Caco-2 (cell line): ENCODE data around the gene SSH2. TPM values are rescaled to one million over a fixed set of nuclear protein-coding genes. Genes with fewer than 3 reads are reported as not detected.

ENCODE experiments used
- BruUV-seq: library from RNA; stranded (reverse); fragments of 400-500 nt; replicated peaks from 2 replicates; lab custom pipeline; 2021; lab: Mats Ljungman, UMichigan
- CTCF ChIA-PET: fragments of 300-600 bp; sonication (Branson Sonifier 250); formaldehyde crosslinking; loops from one replicate; lab custom pipeline; 2022; ENCODE audit warnings: antibody characterized with exemption; lab: Charles Lee
- POLR2A ChIA-PET: fragments of 300-600 bp; sonication (Branson Sonifier 250); formaldehyde crosslinking; loops from one replicate; lab custom pipeline; 2022; ENCODE audit warnings: antibody characterized with exemption; lab: Charles Lee
- DNase-seq, 2 experiments: peaks; one replicate each; pipeline versions ENCODE4 v3.0.0 to v3.0.0-alpha.2; 2020 to 2022
- H3K27me3 ChIP-seq: replicated peaks from 2 replicates; pipeline ENCODE4 v1.6.0; 2011; ENCODE audit warnings: low read length; ENCODE audit not compliant: control insufficient read depth, insufficient read depth
- H3K36me3 ChIP-seq: 2 replicates; pipeline ENCODE4 v1.5.1; 2011; ENCODE audit warnings: low read length; ENCODE audit not compliant: control insufficient read depth, insufficient read depth
- H3K4me1 ChIP-seq: fragments of 250-450 bp; sonication (Bioruptor Pico); 2 replicates; pipeline ENCODE4 v1.5.1; 2020; ENCODE audit warnings: mild to moderate bottlenecking
- H3K4me3 ChIP-seq: 2 replicates; pipeline ENCODE4 v1.5.1; 2011; ENCODE audit warnings: low read depth, mild to moderate bottlenecking, control low read depth, low read length
- H3K9me3 ChIP-seq: fragments of 250-450 bp; sonication (Bioruptor Pico); 2 replicates; pipeline ENCODE4 v1.5.1; 2020; ENCODE audit warnings: mild to moderate bottlenecking, moderate library complexity
- H3K27ac Mint-ChIP-seq: one replicate; pipeline ENCODE4 v1.8.0; 2022; ENCODE audit warnings: mixed read lengths; ENCODE audit not compliant: unreplicated experiment
- H3K27me3 Mint-ChIP-seq: one replicate; pipeline ENCODE4 v1.8.0; 2022; ENCODE audit warnings: mixed read lengths; ENCODE audit not compliant: insufficient read depth, unreplicated experiment
- H3K36me3 Mint-ChIP-seq: one replicate; pipeline ENCODE4 v1.8.0; 2022; ENCODE audit warnings: mild to moderate bottlenecking, mixed read lengths; ENCODE audit not compliant: insufficient read depth, unreplicated experiment
- H3K4me1 Mint-ChIP-seq: one replicate; pipeline ENCODE4 v1.8.0; 2022; ENCODE audit warnings: low read depth, mixed read lengths; ENCODE audit not compliant: unreplicated experiment
- H3K4me3 Mint-ChIP-seq: one replicate; pipeline ENCODE4 v1.8.0; 2022; ENCODE audit warnings: mild to moderate bottlenecking, moderate library complexity, mixed read lengths; ENCODE audit not compliant: unreplicated experiment
- H3K9me3 Mint-ChIP-seq: one replicate; pipeline ENCODE4 v1.8.0; 2022; ENCODE audit warnings: mixed read lengths; ENCODE audit not compliant: unreplicated experiment
- CTCF ChIP-seq, 2 experiments: fragments of 200-600 bp in 1 of 2; IDR thresholded peaks; 1 replicate in 1 of 2; 2 replicates in 1 of 2; pipeline versions ENCODE4 v1.5.1 to v1.8.0; 2011 to 2022; ENCODE audit warnings: antibody characterized with exemption in 1 of 2, control low read depth in 1 of 2, inconsistent platforms in 1 of 2, low read depth in 1 of 2, low read length in 1 of 2, mild to moderate bottlenecking in 1 of 2, moderate library complexity in 1 of 2; ENCODE audit not compliant: insufficient read depth in 1 of 2, severe bottlenecking in 1 of 2, unreplicated experiment in 1 of 2
- intact Hi-C: fragments of 100-400 bp; cut with micrococcal nuclease; formaldehyde crosslinking; loops from one replicate; pipeline ENCODE4 v1.10.0; 2022; ENCODE audit not compliant: unreplicated experiment
- total RNA-seq: library from RNA; stranded (reverse); gene quantifications from 2 replicates; pipeline ENCODE4 v1.2.3, GENCODE V29; 2022

SSH2 gene
- total RNA-seq, 1 experiment from 2014 or later = 48.2 TPM

GRCh38 chr17:29674281-29674680 is 255.7 kb downstream of the SSH2 start:
- Mint-ChIP-seq H3K36me3 (peaks cover 26% of the 10 kb centered on the region), H3K27me3 (no peaks in the 10 kb centered on the region), H3K27ac (no peak overlapping the region), H3K9me3 (no peaks in the 10 kb centered on the region), H3K4me3 (no peak overlapping the region), H3K4me1 (no peaks in the 10 kb centered on the region)
- intact Hi-C loops = no loop called here
- Histone ChIP-seq H3K27me3 (no peaks in the 10 kb centered on the region), H3K9me3 (no peaks in the 10 kb centered on the region), H3K36me3 (no peaks in the 10 kb centered on the region), H3K4me1 (no peaks in the 10 kb centered on the region), H3K4me3 (no peak overlapping the region)
- DNase-seq = no peak
- CTCF ChIA-PET = no interaction called here
- no peak for TF ChIP-seq CTCF (IDR thresholded peaks at IDR 0.05; ENCODE audit: insufficient read depth in 1 of 2, low read depth in 1 of 2, low read length in 1 of 2, severe bottlenecking in 1 of 2, unreplicated experiment in 1 of 2)
- POLR2A ChIA-PET = no interaction called here
- no TSS peak for BruUV-seq

GRCh38 chr17:29671661-29672060 is 258.4 kb downstream of the SSH2 start:
- POLR2A ChIA-PET = no interaction called here
- Histone ChIP-seq H3K27me3 (no peaks in the 10 kb centered on the region), H3K4me1 (no peaks in the 10 kb centered on the region; the same call in none of the 2 replicates), H3K36me3 (no peaks in the 10 kb centered on the region), H3K4me3 (no peak overlapping the region), H3K9me3 (no peaks in the 10 kb centered on the region)
- no peak for DNase-seq
- no peak overlapping the region for H3K27ac Mint-ChIP-seq
- no peaks in the 10 kb centered on the region for H3K27me3 Mint-ChIP-seq
- CTCF ChIA-PET = interaction anchor here (0.6 kb wide), 1 partner anchor 114 kb away, joined by 5 read pairs; no protein-coding TSS in a partner anchor
- no peak overlapping the region for H3K4me3 Mint-ChIP-seq
- TF ChIP-seq CTCF (IDR thresholded peaks at IDR 0.05; ENCODE audit: insufficient read depth in 1 of 2, low read depth in 1 of 2, low read length in 1 of 2, severe bottlenecking in 1 of 2, unreplicated experiment in 1 of 2) = no peak
- H3K36me3 Mint-ChIP-seq = peaks cover 32% of the 10 kb centered on the region
- intact Hi-C loops = no loop called here
- peaks cover 6% of the 10 kb centered on the region for H3K4me1 Mint-ChIP-seq
- no TSS peak for BruUV-seq
- no peaks in the 10 kb centered on the region for H3K9me3 Mint-ChIP-seq

GRCh38 chr17:29669266-29669665 is 260.8 kb downstream of the SSH2 start:
- DNase-seq = no peak
- Mint-ChIP-seq H3K9me3 (no peaks in the 10 kb centered on the region), H3K27ac (no peak overlapping the region), H3K4me3 (no peak overlapping the region), H3K27me3 (no peaks in the 10 kb centered on the region), H3K36me3 (peaks cover 36% of the 10 kb centered on the region), H3K4me1 (peaks cover 17% of the 10 kb centered on the region)
- H3K27me3 ChIP-seq = no peaks in the 10 kb centered on the region
- intact Hi-C loops = no loop called here
- H3K9me3 ChIP-seq = no peaks in the 10 kb centered on the region
- ChIA-PET POLR2A (no interaction called here), CTCF (no interaction called here)
- peaks cover 13% of the 10 kb centered on the region for H3K4me1 ChIP-seq
- no peak for TF ChIP-seq CTCF (IDR thresholded peaks at IDR 0.05; ENCODE audit: insufficient read depth in 1 of 2, low read depth in 1 of 2, low read length in 1 of 2, severe bottlenecking in 1 of 2, unreplicated experiment in 1 of 2)
- H3K36me3 ChIP-seq = no peaks in the 10 kb centered on the region
- no TSS peak for BruUV-seq
- H3K4me3 ChIP-seq = no peak overlapping the region
